HG03460 (cell line): ENCODE measurements around the gene AKAP6.

ENCODE experiments used
- ATAC-seq: cut with Tn5 transposase; IDR thresholded peaks from one replicate; pipeline ENCODE4 v1.9.1; 2021; ENCODE audit not compliant: unreplicated experiment

Gene AKAP6

DNA sequence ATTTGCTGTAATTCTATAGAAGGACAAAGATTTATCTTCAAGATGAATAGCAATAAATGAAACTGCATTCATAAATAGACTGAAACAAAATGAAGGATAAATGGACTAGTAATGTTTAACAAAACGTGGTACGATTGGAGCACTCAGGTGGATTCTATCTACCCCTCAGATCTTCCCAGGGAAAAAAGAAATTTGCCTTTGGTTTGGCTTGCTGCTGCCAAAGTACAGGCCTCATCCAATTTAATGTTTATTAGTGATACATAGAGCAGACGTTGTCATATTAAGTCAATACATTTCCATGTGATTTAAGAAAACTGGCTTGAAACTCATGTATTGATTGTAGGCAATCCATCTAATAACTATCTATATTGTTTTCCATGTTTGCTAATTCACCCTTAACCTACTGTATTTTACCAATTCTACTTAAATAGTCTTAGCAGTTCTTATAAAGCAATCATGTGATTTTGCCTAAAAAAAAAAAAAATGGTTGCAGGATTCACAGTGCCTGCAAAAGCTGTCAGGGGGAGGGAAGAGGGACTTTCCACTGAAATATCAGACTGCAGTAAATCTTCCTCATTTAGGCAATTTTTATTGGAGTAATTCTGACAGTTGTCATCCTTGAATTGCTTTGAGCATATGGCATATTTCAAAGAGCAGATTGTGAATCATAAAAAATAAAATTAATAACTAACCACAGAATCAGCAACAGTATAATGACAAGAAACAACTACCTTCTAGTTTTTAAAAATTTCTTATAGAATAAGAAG lies 367.4 kb downstream of the AKAP6 start:
- ATAC-seq = no peak

DNA sequence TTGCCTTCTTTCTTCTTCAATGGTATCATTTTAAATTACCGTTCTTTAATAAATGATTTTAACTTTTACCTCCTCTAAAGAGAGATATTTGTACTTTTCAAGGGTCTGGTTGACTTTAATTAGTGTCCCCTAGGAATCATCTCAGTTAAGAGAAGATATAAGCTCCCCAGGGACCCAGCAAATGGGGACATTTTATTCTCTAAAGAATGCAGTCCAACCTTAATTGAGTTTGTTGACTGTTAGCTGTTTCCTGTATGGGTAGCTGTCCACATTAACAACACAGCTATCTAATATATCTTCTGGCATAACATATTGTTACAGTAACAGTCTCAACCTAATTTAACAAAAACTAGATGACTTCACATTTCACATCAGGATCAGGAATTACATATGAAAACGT lies 368.0 kb downstream of the AKAP6 start:
- ATAC-seq = no peak

DNA sequence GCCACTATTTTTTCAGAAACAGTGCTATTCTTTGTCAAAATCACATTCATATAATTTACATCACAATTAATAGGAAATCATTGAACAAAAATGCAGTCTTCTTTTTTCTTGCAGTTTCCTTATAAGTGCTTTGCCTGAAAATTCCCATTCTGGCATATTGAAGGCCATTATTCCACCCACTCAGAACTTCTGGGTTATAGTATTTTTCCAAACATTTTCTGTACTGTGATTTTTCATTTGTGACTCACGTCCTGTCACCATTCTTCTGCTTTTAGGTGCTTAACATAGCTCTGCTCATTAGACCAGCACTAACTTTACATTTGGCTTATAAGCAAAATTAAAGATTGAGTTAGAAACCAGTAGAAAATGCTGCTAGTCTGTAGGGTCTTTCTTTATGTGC lies 368.6 kb downstream of the AKAP6 start:
- no peak for ATAC-seq

DNA sequence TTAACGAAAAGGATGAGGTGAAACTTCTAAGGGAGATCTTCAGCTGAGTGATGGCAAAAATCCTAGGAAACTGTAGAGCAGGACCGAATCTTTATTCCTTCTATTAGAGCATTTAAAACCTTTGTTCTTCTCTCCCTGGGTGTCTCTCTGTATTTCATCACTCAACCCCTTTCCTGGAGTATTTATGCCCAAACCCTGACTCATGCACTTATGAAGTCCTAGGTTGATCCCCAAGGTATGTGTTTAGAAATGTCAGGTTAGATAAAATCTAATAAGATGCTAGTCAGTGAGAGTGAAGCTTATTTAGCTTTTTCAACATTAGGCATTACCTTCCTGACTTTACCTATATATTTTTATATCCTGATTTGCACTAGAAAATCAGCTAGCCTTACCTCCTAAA lies 369.7 kb downstream of the AKAP6 start:
- ATAC-seq = no peak

DNA sequence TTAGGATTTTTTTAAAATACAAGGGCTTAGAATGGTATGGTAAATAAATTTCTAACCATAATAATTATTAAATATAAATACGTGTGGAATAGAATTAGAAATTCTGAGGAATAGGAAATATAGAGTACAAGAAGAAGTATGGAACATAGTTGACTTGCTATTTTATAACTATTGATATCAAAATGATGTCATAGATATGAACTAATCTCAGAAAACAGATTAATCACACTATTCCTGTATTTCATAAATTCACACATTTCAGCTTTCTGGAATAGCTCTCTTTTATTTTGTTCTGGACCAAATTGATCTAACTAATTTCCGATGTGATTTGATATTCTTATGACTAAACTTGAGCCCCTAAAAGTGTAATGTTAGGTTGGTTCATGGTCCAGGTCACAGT lies 372.4 kb downstream of the AKAP6 start:
- no peak for ATAC-seq

DNA sequence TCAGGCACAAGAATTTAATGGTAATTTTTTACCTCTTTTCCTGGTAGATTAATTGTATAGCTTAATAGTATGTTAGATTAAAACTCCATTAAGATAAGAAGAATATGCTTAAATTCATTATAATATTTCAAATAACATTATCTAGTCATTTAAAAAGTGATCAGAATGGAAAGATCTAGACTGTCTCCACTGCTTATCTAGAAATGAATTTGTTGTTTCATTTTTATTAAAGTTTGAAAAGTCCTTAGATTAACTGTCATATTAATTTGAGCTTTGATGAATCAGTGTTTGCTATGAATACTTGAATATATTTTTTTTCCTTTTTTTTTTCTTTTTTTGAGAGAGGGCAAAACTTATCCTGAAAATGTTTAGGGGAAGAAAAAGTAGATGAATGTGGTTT lies 373.0 kb downstream of the AKAP6 start:
- no peak for ATAC-seq

DNA sequence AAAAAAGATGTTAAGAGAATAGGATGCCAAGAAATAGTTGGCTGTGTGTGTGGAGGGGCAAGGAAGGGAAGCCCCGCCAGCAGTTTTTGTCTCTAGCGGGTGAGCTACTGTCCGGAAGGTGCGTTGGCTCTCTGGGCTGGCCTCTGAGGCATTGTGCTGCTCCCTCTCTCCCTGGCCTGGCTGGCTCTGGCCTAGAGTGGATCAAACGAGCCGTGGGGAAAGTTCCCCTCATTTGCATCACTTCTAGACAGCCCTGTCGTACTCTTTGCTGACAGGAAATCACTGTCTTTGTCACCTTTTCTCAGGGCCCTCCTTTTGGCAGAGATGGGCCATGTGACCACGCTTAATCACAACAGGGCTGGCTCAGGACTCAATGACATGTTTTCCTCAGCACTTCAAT lies 373.5 kb downstream of the AKAP6 start:
- ATAC-seq = peak; percentile 83

DNA sequence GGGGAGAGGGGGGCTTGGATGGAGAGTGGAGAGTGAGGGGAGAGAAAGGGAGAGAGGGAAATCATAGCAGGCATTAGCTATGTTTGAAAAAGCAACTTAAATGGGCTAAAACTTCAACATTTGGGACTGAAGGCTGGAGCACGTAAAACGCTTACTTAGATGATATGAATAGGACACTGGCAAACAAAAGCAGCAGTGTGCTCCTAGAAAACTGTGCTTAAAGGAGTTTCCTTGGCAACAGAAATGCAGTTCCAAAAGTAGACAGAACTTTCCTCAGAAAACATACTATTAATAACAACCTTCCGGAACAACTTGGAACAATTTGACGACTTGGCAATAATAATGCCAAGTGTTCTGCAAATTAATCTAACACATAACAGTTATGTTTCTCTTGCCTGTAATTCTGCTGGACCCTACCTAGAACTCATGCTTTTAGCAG lies 374.1 kb downstream of the AKAP6 start:
- ATAC-seq = no peak

DNA sequence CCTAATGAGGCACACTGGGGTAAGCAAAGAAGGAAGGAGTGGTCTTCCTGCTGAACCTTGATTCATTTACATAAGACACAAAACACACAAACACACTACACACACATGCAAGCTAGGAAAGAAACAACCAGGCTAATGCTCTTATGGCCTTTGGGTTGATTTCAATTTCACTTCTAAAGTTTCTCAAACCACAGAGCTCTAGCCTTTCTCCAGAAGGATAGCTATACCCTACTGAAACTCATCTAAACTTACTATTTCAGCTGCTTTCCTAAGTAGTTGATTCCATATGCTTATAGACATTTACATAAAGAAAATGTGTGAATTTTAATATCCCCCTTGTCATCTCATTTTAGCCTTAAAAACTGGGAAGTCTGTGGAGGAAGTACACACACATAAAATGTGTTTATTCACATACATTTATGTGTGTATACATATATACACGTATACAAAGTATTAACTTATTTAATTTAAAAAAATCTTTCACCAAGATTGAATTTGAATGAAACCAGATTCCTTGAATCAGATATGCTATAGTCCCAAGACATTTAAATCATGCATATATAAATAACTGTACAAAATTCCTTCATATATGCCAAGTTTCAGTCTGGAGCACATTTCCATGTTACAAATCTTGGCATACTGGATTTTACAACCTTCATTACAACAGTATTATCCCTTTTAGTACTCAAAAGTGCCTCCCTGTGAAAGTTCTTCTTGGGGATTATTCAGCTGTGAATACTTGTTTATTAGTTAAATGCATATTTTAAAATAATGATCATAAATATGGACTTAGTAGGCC lies 377.8 kb downstream of the AKAP6 start:
- ATAC-seq = no peak

DNA sequence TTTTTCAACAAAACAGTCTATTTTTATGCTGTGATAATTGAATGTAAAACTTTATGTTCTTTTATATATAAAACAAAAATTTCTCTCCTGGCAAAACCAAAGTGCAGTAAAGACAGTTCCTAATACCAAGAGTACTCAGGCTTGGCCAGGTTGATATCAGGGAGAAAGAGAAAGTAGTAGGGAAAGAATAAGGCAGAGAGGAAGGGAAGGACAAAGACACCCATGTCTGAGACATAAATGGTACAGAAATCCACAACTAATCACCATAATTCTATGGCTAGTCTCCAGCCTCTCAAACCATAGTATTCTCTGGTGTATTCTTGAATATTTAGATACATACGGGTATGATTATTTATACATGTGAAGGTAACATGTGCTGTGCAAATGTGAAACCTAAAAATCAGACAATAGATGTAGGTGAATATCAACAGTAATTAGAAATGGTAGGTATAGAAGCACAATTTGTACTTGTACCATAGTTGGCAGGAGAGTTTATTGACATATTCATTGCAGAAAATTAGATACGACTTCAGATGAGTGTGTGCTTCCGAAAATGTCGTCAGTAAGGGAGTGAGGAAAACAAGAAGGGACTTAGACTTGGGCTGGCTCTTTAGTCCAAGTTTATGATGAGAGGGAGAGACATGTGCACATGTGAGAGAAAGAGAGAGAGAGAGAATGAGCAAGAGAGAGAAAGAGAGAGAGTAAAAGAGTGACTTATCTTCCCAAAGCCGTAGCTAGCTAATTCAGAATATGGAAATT lies 378.8 kb downstream of the AKAP6 start:
- no peak for ATAC-seq

DNA sequence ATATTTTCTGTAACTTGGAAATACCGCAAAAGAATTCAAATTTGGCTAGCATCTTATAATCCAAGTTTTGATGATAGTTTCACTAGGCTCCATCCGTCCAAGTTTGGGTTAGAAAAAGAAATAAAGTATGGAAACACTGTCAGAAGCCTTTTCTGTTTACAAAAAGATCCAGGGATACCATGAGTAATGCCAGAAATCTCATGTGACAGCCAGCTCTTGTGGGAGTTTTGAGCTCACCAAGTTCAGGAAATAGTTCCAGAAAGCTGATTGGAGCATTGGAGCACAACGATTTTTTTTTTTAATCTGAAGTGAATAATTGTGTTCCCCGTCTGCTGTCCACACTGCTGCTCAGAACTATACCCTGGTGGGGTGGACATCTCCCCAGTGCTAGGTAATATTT lies 379.9 kb downstream of the AKAP6 start:
- no peak for ATAC-seq

DNA sequence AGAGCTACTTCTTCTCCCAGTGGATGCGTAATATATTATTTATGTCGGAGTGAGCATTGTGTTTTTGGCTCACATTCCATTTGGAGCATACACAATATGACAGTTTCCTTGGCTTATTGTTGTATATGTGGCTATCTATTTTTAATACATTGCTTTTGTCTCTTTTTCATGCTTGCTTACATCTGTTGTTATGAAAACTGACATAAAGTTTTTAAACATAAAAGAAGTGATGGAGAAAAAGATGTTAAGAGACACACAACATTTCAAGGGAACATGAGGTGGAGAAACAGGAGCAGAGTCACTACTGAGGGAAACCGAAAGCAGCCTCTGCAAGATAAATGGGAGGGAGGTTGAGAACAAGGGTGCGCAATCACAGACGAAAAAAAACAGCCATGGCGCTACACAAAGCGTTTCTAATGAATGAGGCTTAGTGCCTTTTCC lies 381.2 kb downstream of the AKAP6 start:
- ATAC-seq = no peak

DNA sequence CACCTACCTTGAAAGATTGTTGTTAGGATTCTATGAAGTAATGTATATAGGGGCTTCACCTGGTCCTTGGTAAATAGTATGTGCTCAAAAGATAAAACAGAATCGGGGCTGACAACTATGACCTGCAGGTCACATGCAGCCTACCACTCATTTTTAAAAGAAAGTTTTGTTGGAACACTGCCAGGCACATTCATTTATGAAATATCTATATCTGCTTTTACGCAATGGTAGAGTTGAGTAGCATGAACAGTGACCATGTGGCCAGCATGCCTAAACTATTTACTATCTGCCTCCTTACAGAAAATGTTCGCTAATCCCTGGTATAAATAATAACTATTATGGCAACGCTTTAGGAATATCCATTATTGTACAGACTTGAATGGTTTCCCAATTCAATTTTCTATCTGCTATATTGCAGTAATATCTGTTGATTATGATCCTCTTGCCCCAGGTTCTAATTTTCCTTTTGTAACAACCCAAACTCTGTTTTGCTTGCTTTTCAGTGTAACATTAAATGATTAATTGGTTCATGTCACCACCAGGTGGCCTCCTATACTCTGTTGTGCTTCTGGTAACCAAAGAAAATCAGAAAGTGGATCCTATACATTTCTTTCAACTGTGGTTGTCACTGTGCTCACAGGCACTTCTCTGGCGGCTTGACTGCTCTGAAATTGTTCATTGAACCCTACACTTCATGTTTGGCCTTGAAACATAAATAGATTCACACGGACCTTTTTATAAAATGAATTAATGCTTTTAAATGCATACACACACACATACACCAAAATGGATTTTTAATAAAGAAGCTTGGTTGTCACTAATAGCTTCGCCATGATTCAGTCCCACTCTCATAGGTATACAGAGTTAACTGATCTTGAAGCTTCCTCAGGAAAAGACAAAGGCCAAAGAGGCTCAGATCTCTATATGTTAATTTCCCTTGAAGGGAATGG lies 381.9 kb downstream of the AKAP6 start:
- ATAC-seq = no peak

DNA sequence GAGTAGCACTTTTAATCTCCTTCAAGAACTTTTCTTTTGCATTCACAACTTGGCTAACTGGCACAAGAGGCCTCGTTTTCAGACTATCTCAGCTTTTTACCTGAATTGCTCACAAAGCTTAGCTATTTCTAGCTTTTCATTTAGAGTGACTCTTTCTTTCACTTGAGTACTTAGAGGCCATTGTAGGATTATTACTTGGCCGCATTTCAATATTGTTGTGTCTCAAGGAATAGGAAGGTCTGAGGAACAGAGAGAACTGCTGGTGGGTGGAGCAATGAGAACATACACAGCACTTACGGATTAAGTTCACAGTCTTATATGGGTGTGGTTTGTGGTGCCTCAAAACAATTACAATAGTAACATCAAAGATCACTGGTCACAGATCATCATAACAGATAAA lies 384.8 kb downstream of the AKAP6 start:
- ATAC-seq = no peak

DNA sequence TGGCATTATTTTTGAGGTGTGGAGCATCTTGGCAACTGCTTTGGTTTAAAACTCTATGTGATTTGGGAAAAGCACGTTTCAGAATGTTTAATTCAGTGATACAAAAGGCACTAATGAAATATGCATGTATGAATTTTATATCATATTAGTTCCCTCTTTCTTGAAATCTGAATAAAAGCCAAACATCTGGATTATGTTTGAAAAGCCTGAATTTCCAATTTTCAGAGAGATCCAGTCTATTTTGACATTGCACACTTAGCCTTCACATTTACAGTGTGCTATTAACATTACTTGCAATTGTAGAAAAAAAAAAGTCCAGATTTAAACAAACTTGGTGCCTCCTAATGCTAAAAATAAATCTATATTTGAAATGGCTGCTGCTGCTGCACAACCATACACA lies 390.5 kb downstream of the AKAP6 start:
- ATAC-seq = no peak

DNA sequence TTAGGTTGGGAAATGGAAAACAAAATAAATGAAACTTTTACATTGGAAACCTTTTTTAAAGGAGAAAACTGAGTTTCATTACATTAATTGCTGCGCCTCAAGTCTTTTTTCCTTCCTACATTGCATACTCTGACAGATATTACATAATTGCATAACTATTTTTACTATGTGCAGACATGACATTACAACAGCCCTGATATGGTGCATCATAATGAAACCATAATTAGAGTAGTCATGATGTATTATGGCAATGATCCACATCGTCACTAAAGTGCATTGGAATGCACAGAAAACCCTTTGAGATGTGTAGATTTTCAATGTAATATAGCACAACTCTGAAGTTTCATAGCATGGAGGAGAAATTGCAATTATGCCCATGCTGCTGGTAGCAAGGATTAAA lies 391.8 kb downstream of the AKAP6 start:
- ATAC-seq = no peak

DNA sequence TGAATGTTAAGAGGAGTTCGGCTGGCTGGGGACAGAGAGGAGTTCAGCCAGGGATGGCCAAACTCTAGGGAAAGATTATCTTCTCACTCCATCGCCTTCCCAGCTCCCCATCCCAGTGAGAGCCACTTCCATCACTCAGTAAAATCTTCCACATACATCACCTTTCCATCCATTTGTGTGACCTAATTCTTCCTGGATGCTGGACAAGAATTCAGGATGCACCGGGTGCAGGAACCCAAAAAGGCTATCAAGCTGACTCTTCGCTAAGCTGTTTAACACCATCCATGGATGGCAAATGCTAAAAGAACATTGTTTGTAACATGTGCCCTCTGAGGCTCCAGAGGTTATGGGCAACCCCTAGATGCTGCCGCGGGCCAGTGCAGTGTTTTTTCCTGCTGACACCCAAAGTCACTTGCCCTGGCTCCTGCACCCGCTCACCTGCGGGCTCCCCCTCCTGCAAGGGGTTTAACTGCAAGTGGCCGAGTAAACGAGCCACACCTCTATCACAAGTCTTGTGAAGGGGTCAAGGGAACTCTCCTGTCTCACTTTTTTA lies 393.6 kb downstream of the AKAP6 start:
- no peak for ATAC-seq

DNA sequence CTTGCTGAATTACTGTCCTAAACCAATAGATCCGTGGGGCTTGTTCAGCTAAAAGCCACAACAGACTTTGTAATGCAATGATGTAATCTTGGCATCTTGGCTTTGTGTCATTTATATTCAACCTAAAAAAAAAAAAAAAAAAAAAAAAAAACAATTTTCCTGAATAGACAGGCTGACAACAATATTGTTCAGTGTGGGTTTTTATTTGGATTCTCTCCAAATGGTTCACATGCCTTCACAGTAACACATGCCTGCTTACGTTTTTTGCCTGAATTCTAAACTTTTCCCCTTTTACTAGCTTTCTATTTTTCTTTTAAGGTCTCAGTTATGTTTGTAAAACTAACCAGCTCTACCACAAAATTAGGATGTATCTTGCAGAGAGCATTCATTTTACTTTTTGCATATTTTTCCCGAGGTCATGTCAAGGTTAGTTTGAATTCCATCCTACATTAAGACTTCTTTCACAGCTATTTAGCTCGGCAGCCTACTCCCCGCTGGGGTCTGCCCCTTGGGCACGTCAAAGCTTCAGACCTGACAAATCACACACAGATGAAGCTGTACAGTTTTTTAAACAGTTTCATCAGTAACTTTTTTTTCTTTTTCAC lies 395.9 kb downstream of the AKAP6 start:
- no peak for ATAC-seq

DNA sequence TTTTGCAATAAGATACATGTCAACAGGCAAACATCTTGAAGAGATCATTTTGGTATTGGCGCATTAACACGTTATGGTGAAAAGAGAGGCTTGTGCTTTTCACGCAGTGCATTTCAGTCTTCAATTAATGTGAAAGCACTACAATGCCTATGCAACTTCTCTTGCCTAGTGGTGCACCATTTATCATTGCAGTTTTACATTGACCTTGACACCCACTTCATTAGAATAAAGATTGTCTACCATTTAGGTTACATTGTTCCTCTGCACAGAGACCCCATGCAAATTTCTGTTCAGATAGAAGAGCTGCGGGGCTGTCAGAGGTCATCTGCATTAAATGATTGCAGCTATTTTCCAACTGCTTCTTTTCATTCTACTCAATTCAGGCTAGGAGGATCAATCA lies 397.4 kb downstream of the AKAP6 start:
- ATAC-seq = no peak

DNA sequence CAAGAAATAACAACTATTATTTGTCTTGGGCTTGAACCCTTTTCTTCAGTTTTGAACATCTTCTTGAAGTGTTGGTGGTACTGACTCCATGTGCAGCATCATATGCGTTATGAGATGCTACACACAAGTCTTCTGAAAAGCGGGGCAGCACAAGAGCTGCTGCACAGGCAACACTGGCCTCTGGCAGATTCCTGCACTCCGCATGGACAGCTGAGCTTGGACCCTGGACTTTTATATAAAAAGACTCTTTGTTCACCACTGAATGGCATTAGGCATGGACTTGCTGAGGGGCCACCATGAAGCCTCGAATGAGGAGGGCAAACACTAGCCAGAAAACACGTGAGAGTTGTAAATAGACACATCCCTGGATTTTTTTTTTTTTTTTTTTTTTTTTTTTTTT lies 398.7 kb downstream of the AKAP6 start:
- ATAC-seq = no peak
